Mesothelial cell of epicardium (in vitro differentiated cells): ENCODE measurements around the gene DBH. TPM values are rescaled to one million over a fixed set of nuclear protein-coding genes. Genes with fewer than 3 reads are reported as not detected.

Experiments used
- DNase-seq, 2 experiments: peaks; one replicate each; pipeline ENCODE4 v3.0.0; 2021; ENCODE audit warnings: low spot score in 2 of 2; ENCODE audit not compliant: unreplicated experiment in 2 of 2
- H3K27ac Mint-ChIP-seq: 2 replicates; pipeline ENCODE4 v1.8.0; 2021; ENCODE audit warnings: mixed read lengths
- H3K27me3 Mint-ChIP-seq: 2 replicates; pipeline ENCODE4 v1.8.0; 2021; ENCODE audit warnings: low read depth, mixed read lengths
- H3K36me3 Mint-ChIP-seq: 2 replicates; pipeline ENCODE4 v1.8.0; 2021; ENCODE audit warnings: mixed read lengths
- H3K4me1 Mint-ChIP-seq: 2 replicates; pipeline ENCODE4 v1.8.0; 2021; ENCODE audit warnings: mixed read lengths
- H3K4me3 Mint-ChIP-seq: 2 replicates; pipeline ENCODE4 v1.8.0; 2021; ENCODE audit warnings: mild to moderate bottlenecking, moderate library complexity, mixed read lengths
- H3K9me3 Mint-ChIP-seq: 2 replicates; pipeline ENCODE4 v1.8.0; 2021; ENCODE audit warnings: mixed read lengths
- total RNA-seq: library from RNA; stranded (reverse); gene quantifications from 3 replicates; pipeline ENCODE4 v1.2.1, GENCODE V29; 2021
- TF ChIP-seq, protein P1 (sequence below): fragments of 200-600 bp; sonication (generic); IDR thresholded peaks from one replicate; pipeline ENCODE4 v1.5.0; 2021; ENCODE audit warnings: antibody characterized with exemption; ENCODE audit not compliant: unreplicated experiment

DBH gene
- total RNA-seq, 1 donor from 2014 or later, result not detected

DNA sequence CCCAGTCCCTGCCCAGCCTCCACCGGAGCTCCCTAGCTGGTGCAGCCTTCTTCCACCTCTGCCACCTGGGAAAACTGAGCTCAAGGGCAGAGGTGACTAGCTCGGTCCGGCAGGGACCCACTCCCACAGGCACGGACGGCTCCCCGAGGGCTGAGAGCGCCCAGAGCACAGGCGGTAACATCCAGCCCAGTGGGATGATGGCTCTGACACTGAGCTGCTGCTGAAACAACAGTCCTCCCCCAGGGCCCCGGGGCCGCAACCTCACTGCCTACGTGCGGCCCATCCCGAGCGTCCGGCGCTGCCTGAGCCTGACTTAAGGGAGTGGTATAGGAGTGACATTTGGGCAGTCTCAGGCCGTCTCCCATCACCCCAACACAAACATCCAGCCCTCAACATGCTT, 30.7 kb upstream of the DBH start:
- DNase-seq, result no peak
- Mint-ChIP-seq H3K27ac (no peak overlapping the region), H3K9me3 (no peaks in the 10 kb centered on the region), H3K36me3 (no peaks in the 10 kb centered on the region), H3K4me3 (no peak overlapping the region), H3K4me1 (no peaks in the 10 kb centered on the region), H3K27me3 (peaks cover 61% of the 10 kb centered on the region)
- TF ChIP-seq, protein P1, sequence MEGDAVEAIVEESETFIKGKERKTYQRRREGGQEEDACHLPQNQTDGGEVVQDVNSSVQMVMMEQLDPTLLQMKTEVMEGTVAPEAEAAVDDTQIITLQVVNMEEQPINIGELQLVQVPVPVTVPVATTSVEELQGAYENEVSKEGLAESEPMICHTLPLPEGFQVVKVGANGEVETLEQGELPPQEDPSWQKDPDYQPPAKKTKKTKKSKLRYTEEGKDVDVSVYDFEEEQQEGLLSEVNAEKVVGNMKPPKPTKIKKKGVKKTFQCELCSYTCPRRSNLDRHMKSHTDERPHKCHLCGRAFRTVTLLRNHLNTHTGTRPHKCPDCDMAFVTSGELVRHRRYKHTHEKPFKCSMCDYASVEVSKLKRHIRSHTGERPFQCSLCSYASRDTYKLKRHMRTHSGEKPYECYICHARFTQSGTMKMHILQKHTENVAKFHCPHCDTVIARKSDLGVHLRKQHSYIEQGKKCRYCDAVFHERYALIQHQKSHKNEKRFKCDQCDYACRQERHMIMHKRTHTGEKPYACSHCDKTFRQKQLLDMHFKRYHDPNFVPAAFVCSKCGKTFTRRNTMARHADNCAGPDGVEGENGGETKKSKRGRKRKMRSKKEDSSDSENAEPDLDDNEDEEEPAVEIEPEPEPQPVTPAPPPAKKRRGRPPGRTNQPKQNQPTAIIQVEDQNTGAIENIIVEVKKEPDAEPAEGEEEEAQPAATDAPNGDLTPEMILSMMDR, result no peak

DNA sequence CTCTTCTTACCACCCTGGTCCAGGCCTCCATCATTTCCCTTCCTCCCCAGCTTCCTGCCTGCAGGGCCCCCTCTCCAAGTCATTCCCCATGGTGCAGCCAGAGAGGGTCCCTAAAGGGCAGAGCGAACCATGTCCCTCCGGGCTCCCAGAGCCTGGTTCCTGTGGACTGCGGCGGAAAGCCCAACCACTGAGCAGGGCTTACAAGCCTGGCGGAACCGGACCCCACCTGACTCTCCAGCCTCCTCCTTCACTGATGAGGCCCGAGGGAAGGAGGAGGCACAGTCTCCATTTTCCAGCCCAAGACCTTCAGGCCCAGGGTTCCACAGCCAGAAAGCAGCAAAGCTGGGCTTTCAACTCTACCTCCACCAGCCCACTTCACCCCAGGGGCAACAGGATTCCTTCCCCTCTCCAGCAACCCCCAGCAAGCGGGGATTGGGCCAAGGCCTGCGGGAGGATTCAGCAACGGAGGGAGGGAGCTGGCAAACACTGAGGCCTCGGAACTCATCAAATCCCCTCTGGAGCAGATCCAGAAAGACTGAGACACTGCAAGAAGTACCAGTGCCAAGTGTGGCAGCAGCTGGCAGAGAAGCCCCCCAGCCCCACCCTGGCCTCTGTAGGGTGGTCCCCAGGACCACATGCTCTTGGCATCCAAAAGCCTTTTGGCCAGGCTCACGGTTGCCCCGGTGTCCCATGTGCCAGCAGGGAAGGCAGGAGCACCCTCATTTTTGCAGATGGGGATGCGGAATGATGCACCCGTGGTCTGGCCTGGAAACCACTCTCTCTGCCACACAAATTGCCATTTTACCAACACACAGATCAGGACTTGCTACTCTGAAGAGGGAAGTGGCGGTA, 30.1 kb upstream of the DBH start:
- Mint-ChIP-seq H3K27ac (no peak overlapping the region), H3K4me1 (no peaks in the 10 kb centered on the region), H3K36me3 (no peaks in the 10 kb centered on the region), H3K27me3 (peaks cover 67% of the 10 kb centered on the region), H3K9me3 (no peaks in the 10 kb centered on the region), H3K4me3 (no peak overlapping the region)
- DNase-seq, result no peak
- TF ChIP-seq, protein P1, result no peak

DNA sequence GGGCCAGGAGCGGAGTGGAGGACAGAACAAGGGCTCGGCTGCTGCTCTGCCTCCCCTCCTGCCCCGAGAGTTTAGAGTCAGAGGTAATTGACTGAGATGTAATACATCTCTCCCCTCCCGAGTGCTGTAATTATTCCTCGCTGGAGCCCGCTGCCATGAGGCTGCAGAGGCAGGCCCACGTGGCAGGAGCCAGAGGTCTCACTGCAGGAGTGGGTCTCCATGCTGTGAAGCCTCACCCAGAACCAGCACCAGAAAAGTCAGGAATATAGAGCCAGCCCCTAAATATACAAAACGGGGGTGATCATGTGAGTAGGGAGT, 29.5 kb upstream of the DBH start:
- no peaks in the 10 kb centered on the region for H3K9me3 Mint-ChIP-seq
- no peak overlapping the region for H3K27ac Mint-ChIP-seq
- no peaks in the 10 kb centered on the region for H3K36me3 Mint-ChIP-seq
- H3K27me3 Mint-ChIP-seq, result peaks cover 71% of the 10 kb centered on the region
- no peak overlapping the region for H3K4me3 Mint-ChIP-seq
- DNase-seq, result no peak
- no peaks in the 10 kb centered on the region for H3K4me1 Mint-ChIP-seq
- TF ChIP-seq, protein P1, result no peak

DNA sequence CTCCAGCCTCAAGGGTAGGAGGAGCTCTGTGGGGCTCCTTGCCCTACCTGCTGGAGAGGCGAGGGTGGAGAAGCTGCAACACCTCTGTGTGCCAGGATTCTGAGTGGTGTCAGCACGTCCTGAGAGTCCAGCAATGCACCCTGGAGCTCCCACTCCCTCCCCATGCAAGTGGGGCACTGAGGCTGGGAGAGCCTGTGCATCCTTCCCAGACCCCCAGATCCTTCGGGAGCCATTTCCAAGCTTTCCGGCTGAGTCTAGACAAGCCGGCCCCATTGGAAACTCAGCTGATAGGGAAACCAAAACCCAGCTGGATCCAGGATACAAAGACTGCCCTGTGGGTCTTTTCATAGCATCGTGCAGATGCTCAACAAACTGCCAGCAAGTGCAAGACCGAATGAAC, 28.8 kb upstream of the DBH start:
- no peak overlapping the region for H3K4me3 Mint-ChIP-seq
- H3K4me1 Mint-ChIP-seq, result no peaks in the 10 kb centered on the region
- no peaks in the 10 kb centered on the region for H3K36me3 Mint-ChIP-seq
- no peak for DNase-seq
- TF ChIP-seq, protein P1, result no peak
- H3K27ac Mint-ChIP-seq, result no peak overlapping the region
- H3K27me3 Mint-ChIP-seq, result peaks cover 78% of the 10 kb centered on the region
- H3K9me3 Mint-ChIP-seq, result no peaks in the 10 kb centered on the region

DNA sequence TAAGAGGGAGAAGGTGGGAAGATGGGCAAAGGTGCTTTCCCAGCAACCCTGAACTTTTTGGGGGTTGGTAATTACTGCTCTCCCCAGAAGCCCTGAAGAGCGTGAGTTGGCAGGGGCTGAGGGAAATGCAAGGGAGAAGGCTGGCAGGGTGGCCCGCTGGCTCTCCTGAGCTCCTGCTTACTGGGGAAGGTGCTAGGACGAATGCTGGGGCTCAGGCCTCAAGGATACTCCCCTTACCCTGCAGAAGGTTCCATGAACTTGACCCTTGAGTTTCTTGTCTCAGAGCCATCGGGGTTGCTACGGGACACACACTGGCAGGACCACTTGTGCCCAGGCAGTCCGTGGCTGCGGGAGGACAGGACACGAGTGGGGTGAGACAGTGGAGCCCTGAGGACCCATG, 28.2 kb upstream of the DBH start:
- Mint-ChIP-seq H3K27ac (no peak overlapping the region), H3K9me3 (no peaks in the 10 kb centered on the region), H3K4me3 (peak overlapping the region; percentile 31), H3K4me1 (no peaks in the 10 kb centered on the region), H3K36me3 (no peaks in the 10 kb centered on the region), H3K27me3 (peaks cover 82% of the 10 kb centered on the region)
- no peak for DNase-seq
- TF ChIP-seq, protein P1, result no peak
